ENCODE measurements around the gene NT5C2.
"Not testable (repeated sequence)": the region's sequence is repeated elsewhere in the genome, so short reads cannot be mapped to it uniquely, and the experiment has no call there.

NT5C2 gene

DNA sequence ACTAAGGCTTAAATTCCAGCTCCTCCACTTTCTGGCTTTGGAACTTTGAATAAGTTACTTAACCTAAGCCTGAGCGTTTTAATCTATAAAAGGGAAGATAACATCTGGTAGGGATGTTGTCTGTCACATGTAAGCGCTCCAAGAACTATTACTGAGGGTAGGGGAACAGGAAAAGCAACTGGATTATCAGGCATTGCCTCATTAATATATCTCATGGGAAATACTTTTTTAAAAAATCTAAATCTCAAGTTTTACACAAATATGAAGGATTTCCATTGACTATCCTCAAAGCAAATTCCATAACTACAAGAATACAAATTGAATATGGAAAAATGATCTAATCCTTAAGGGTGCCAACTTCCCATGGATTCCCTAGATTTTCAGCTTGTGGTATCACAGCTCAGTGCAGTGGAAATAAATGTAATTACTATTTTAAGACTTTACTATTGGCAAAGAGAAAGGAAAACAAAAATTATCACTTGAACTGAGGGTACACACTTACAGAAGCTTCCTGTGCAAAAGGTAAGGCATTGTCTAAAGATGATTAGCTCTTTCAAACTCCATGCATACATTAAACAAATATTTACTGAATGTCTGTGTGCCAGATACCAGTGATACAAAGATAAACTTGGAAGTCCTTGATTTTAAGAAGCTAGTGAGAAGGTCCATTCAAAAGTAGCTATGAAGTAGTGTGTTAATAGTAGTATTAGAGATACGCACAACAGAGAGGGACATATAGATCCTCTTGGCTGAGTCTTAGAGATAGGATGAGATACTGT is 38.4 kb downstream of the NT5C2 start:
- H3K27me3 ChIP-seq (ENCODE audit: control insufficient read depth in 1 of 2, insufficient read depth in 2 of 2, low read length in 2 of 2): no peaks in the 10 kb centered on the region
- H3K9me3 ChIP-seq (ENCODE audit: low read length): no peaks in the 10 kb centered on the region
- no peak overlapping the region for H3K27ac ChIP-seq (ENCODE audit: low read depth, low read length)
- H3K36me3 ChIP-seq (ENCODE audit: insufficient read depth, low read length): no peaks in the 10 kb centered on the region
- H3K4me3 ChIP-seq (ENCODE audit: low read depth in 1 of 2, low read length in 2 of 2): no peak overlapping the region
- H3K9ac ChIP-seq (ENCODE audit: low read length): no peak overlapping the region
- peaks cover 18% of the 10 kb centered on the region for H3K4me1 ChIP-seq (ENCODE audit: insufficient read depth, low read length)

DNA sequence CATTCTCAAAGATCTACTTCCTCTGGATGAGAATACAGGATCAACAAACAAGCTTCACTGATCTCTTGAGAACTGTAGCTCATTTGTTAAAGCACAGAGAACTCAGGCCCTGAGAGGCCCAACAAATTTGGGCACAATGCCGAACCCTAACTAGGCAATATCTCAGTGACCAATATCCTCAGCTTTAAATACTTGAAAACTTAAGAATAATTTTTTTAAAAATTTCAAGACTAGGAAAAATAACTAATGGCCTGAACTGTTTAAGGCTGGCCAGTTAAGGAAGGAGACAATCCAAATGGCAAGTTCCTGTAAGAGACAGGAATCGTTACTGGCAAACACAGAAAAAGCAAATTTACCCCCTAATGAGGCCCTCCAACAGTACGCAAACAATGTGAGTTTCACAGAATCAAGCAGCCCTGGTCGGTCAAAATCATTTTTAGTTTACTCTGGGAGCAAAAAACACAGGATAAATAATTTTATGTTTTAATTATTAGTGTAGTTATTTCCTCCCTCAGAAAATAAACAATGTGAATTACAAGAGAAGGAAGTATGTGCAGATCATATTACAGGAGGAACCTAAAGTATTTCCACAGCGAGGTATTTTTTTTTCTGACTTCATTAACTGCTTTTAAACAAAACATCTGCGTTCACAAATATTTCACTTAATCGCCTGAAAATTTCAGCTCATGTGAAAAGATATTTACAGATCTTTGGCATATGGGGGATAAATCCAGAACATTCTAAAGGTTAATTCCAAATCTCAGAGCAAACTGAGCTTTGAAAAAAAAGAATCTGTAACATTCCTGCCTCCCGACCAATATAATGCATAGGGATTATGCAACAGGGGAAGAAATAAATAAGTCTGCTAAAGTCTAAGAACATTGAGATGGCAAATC is 39.5 kb downstream of the NT5C2 start:
- Histone ChIP-seq H3K36me3 (ENCODE audit: insufficient read depth, low read length) (no peaks in the 10 kb centered on the region), H3K9me3 (ENCODE audit: low read length) (no peaks in the 10 kb centered on the region), H3K9ac (ENCODE audit: low read length) (no peak overlapping the region), H3K4me1 (ENCODE audit: insufficient read depth, low read length) (peaks cover 18% of the 10 kb centered on the region), H3K4me3 (ENCODE audit: low read depth in 1 of 2, low read length in 2 of 2) (no peak overlapping the region), H3K27ac (ENCODE audit: low read depth, low read length) (peak overlapping the region; percentile 1), H3K27me3 (ENCODE audit: control insufficient read depth in 1 of 2, insufficient read depth in 2 of 2, low read length in 2 of 2) (no peaks in the 10 kb centered on the region)

DNA sequence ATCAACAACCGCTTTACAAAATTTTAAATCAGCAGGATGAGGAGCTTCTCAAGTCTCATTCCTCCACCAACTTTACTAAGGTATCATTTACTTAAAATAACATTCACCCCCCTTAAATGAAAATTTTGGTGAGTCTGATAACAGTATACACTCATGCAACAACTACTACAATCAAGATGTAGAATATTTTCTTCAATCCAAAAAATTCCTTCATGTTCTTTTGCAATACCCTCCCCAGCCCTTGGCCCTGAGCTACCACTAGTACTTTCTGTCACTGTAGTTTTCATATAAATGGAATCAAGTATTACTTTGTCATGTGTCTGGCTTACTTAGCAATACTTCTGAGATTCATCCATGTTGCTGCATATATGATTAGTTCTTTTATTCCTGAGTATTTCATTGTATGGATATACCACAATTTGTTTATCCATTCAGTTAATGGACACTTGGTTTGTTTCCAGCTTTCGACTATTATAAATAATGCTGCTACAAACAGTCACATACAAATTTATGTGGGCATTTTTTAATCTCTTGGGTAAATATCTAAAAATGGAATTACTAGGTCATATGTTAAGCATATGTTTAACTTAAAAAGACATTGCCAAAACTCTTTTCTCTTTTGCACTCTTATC is 43.0 kb downstream of the NT5C2 start:
- Histone ChIP-seq H3K9ac (ENCODE audit: low read length) (no peak overlapping the region), H3K27me3 (ENCODE audit: control insufficient read depth in 1 of 2, insufficient read depth in 2 of 2, low read length in 2 of 2) (no peaks in the 10 kb centered on the region), H3K27ac (ENCODE audit: low read depth, low read length) (no peak overlapping the region), H3K9me3 (ENCODE audit: low read length) (no peaks in the 10 kb centered on the region), H3K4me1 (ENCODE audit: insufficient read depth, low read length) (peaks cover 30% of the 10 kb centered on the region), H3K4me3 (ENCODE audit: low read depth in 1 of 2, low read length in 2 of 2) (no peak overlapping the region), H3K36me3 (ENCODE audit: insufficient read depth, low read length) (no peaks in the 10 kb centered on the region)

DNA sequence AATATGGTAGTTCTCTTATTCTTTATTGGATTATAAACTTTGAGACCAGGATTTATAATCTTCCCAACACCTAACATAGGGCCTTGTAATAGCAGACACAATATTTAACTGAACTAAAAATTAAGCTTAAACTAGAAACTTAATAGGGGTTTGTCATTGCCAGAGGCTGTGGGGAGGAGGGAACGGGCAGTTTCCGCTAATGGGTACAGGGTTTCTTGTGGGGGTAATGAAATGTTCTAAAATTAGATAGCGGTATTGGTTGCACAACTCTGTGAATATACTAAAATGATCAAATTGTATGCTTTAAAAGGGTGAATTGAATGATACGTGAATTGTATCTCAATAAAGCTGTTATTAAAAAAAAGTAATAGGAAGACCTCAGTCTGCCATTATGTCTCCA is 45.4 kb downstream of the NT5C2 start:
- Histone ChIP-seq H3K27me3 (ENCODE audit: control insufficient read depth in 1 of 2, insufficient read depth in 2 of 2, low read length in 2 of 2) (no peaks in the 10 kb centered on the region), H3K9me3 (ENCODE audit: low read length) (no peaks in the 10 kb centered on the region), H3K4me1 (ENCODE audit: insufficient read depth, low read length) (peaks cover 30% of the 10 kb centered on the region), H3K4me3 (ENCODE audit: low read depth in 1 of 2, low read length in 2 of 2) (no peak overlapping the region), H3K36me3 (ENCODE audit: insufficient read depth, low read length) (no peaks in the 10 kb centered on the region), H3K27ac (ENCODE audit: low read depth, low read length) (no peak overlapping the region), H3K9ac (ENCODE audit: low read length) (no peak overlapping the region)

DNA sequence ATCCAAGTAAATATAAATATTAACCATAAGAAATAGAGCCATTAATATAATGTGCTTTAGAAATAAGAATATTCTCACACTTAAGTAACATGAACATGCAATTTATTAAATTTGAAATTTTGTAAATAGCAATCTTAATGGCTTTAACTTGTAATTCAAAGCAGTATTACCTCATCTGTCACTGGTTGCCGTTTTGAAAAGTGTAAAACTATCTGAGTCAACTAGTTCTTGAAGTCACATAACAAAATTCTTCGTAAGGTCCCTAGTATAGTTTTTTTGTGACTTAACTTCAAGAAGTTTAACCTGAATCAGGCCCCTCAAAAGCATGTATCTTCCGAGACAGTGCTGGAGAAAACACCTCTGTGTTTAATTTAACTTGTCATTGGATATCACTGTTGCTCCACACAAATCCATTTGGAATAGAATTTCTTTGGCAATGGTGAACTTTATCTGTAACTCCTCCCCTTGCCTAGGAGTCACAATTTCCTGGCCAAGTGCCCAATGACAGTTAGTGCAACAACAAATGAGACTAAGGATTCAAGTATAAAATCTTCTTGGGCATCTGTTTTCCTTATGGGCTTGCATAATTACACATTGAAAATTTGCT is 47.1 kb downstream of the NT5C2 start:
- Histone ChIP-seq H3K4me3 (ENCODE audit: low read depth in 1 of 2, low read length in 2 of 2) (no peak overlapping the region), H3K9me3 (ENCODE audit: low read length) (no peaks in the 10 kb centered on the region), H3K36me3 (ENCODE audit: insufficient read depth, low read length) (no peaks in the 10 kb centered on the region), H3K27ac (ENCODE audit: low read depth, low read length) (no peak overlapping the region), H3K4me1 (ENCODE audit: insufficient read depth, low read length) (peaks cover 30% of the 10 kb centered on the region), H3K9ac (ENCODE audit: low read length) (no peak overlapping the region), H3K27me3 (ENCODE audit: control insufficient read depth in 1 of 2, insufficient read depth in 2 of 2, low read length in 2 of 2) (no peaks in the 10 kb centered on the region)

DNA sequence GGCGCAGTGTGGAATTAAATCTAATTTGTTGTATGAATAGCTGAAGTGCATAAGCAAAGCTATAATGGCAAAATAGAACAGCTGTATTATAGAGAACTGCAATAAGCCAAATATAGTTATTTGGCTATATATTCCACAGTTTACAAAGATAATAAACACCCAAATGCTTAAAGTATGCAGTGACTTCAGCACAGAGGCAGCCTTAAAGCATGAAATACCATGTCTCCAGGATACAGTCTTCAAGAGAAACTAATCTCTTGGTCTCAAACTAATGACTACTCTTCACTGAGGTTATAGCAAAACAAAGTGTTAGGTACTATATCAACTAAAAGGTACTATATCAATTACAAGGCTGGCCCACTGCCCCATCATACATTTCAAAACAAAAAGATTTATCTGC is 48.0 kb downstream of the NT5C2 start:
- Histone ChIP-seq H3K9me3 (ENCODE audit: low read length) (no peaks in the 10 kb centered on the region), H3K4me1 (ENCODE audit: insufficient read depth, low read length) (peaks cover 30% of the 10 kb centered on the region), H3K27ac (ENCODE audit: low read depth, low read length) (no peak overlapping the region), H3K9ac (ENCODE audit: low read length) (no peak overlapping the region), H3K4me3 (ENCODE audit: low read depth in 1 of 2, low read length in 2 of 2) (no peak overlapping the region), H3K27me3 (ENCODE audit: control insufficient read depth in 1 of 2, insufficient read depth in 2 of 2, low read length in 2 of 2) (no peaks in the 10 kb centered on the region), H3K36me3 (ENCODE audit: insufficient read depth, low read length) (no peaks in the 10 kb centered on the region)

DNA sequence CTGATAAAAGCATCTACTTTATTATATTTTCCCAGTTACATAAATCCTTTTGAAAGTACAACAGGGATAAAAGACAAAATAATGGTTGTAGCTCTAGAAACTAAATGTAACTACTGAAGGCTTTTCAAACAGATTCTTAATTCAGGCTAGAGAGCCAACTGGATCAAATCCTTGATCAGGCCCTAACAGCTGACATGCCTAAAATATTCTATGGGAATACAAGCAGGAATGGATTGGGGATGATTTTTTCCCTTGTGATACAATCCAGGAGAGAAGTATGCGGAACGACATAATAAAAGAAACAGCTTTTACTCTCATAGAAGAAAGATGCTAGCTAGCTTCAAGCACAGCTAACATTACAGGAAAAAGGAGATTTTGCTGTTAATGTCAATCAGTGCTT is 49.0 kb downstream of the NT5C2 start:
- Histone ChIP-seq H3K4me3 (ENCODE audit: low read depth in 1 of 2, low read length in 2 of 2) (no peak overlapping the region), H3K9me3 (ENCODE audit: low read length) (no peaks in the 10 kb centered on the region), H3K9ac (ENCODE audit: low read length) (no peak overlapping the region), H3K4me1 (ENCODE audit: insufficient read depth, low read length) (peaks cover 30% of the 10 kb centered on the region), H3K27me3 (ENCODE audit: control insufficient read depth in 1 of 2, insufficient read depth in 2 of 2, low read length in 2 of 2) (no peaks in the 10 kb centered on the region), H3K27ac (ENCODE audit: low read depth, low read length) (no peak overlapping the region), H3K36me3 (ENCODE audit: insufficient read depth, low read length) (no peaks in the 10 kb centered on the region)

DNA sequence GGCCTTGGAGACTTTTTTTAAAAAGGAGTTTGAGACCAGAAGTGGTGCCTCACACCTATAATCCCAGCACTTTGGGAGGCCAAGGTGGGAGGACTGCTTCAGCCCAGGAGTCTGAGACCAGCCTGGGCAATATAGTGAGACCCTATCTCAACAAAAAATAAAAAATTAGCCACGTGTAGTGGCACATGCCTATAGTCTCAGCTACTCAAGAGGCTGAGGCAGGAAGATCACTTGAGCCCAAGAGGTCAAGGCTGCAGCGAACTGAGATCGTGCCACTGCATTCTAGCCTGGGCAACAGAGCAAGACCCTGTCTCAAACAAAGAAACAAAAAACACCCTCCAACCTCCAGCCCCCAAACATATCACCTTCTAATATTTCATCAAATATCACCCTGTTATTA is 49.4 kb downstream of the NT5C2 start:
- H3K36me3 ChIP-seq (ENCODE audit: insufficient read depth, low read length); H3K9me3 ChIP-seq (ENCODE audit: low read length); H3K27me3 ChIP-seq (ENCODE audit: control insufficient read depth in 1 of 2, insufficient read depth in 2 of 2, low read length in 2 of 2); H3K9ac ChIP-seq (ENCODE audit: low read length); H3K4me3 ChIP-seq (ENCODE audit: low read depth in 1 of 2, low read length in 2 of 2); H3K27ac ChIP-seq (ENCODE audit: low read depth, low read length): not testable (repeated sequence)
- H3K4me1 ChIP-seq (ENCODE audit: insufficient read depth, low read length): peaks cover 30% of the 10 kb centered on the region

DNA sequence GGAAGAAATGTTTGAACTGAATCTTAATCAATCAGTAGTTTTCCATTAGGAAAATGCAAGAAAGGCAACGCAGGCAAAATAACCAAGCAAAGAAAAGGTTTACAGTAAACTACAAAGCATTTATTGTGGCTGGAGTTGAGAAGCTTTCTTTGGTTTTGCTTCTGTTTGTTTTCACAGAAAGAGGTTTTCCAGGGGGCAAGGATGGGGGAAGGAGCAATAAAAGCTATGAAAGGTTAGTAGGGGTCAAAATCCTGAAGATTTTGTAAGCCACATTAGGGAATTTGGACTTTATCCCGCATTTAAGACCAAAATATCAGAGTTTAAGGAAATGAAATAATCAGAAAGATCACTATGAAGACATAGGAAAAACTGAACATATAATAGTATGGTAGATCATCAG is 51.1 kb downstream of the NT5C2 start:
- no peaks in the 10 kb centered on the region for H3K36me3 ChIP-seq (ENCODE audit: insufficient read depth, low read length)
- H3K9me3 ChIP-seq (ENCODE audit: low read length): no peaks in the 10 kb centered on the region
- H3K4me3 ChIP-seq (ENCODE audit: low read depth in 1 of 2, low read length in 2 of 2): no peak overlapping the region
- H3K4me1 ChIP-seq (ENCODE audit: insufficient read depth, low read length): peaks cover 30% of the 10 kb centered on the region
- H3K27ac ChIP-seq (ENCODE audit: low read depth, low read length): no peak overlapping the region
- no peaks in the 10 kb centered on the region for H3K27me3 ChIP-seq (ENCODE audit: control insufficient read depth in 1 of 2, insufficient read depth in 2 of 2, low read length in 2 of 2)
- no peak overlapping the region for H3K9ac ChIP-seq (ENCODE audit: low read length)

DNA sequence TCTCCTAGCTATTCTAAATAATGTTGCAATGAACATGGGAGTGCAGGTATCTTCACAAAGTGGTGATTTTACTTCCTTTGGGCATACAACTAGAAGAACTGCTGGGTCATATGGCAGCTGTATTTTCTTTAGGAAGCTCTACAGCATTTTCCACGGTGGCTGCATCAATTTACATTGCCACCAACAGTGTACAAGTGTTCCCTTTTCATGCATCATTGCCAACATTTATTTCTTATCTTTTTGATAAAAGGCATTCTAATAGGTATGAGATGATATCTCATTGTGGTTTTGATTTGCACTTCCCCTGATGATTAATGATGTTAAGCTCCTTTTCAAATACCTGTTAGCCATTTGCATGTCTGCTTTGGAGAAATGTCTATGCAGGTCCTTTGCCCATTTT is 52.6 kb downstream of the NT5C2 start:
- Histone ChIP-seq H3K9me3 (ENCODE audit: low read length) (no peaks in the 10 kb centered on the region), H3K36me3 (ENCODE audit: insufficient read depth, low read length) (peaks cover 7% of the 10 kb centered on the region)

DNA sequence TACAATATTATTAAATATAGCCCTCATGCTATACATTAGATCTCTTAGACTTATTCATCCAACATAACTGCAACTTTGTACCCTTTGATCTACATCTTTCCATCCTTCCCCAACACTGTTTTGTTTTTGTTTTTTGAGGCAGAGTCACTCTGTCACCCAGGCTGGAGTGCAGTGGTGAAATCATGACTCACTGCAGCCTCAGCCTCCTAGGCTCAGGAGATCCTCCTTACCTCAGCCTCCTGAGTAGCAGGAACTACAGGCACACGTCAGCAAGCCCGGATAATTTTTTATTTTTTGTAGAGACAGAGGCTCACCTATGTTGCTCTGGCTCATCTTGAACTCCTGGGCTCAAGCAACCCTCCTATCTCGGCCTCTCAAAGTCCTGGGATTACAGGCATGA is 53.3 kb downstream of the NT5C2 start:
- Histone ChIP-seq H3K4me1 (ENCODE audit: insufficient read depth, low read length) (peaks cover 10% of the 10 kb centered on the region), H3K27me3 (ENCODE audit: control insufficient read depth in 1 of 2, insufficient read depth in 2 of 2, low read length in 2 of 2) (no peaks in the 10 kb centered on the region), H3K36me3 (ENCODE audit: insufficient read depth, low read length) (peaks cover 7% of the 10 kb centered on the region), H3K4me3 (ENCODE audit: low read depth in 1 of 2, low read length in 2 of 2) (no peak overlapping the region), H3K27ac (ENCODE audit: low read depth, low read length) (no peak overlapping the region), H3K9me3 (ENCODE audit: low read length) (no peaks in the 10 kb centered on the region), H3K9ac (ENCODE audit: low read length) (no peak overlapping the region)

More for the DNA sequence above, 52.6 kb downstream of the NT5C2 start:
- Histone ChIP-seq H3K4me3 (ENCODE audit: low read depth in 1 of 2, low read length in 2 of 2) (no peak overlapping the region), H3K9ac (ENCODE audit: low read length) (no peak overlapping the region), H3K27me3 (ENCODE audit: control insufficient read depth in 1 of 2, insufficient read depth in 2 of 2, low read length in 2 of 2) (no peaks in the 10 kb centered on the region), H3K27ac (ENCODE audit: low read depth, low read length) (no peak overlapping the region), H3K4me1 (ENCODE audit: insufficient read depth, low read length) (peaks cover 17% of the 10 kb centered on the region)

Data from muscle layer of colon (tissue), 2 donors.